ENCODE results near the gene BATF2.
"Not testable (repeated sequence)": the region's sequence is repeated elsewhere in the genome, so short reads cannot be mapped to it uniquely, and the experiment has no call there.

The BATF2 gene

GRCh38 chr11:64999478-64999877, 2.7 kb upstream of the BATF2 start:
- H3K9me3 ChIP-seq (ENCODE audit: control insufficient read depth, insufficient read depth, low read length), result no peaks in the 10 kb centered on the region
- no peak overlapping the region for H3K9ac ChIP-seq (ENCODE audit: low read depth, low read length)
- no peaks in the 10 kb centered on the region for H3K36me3 ChIP-seq (ENCODE audit: insufficient read depth, low read length)
- peaks cover 5% of the 10 kb centered on the region; the same call in 1 of the 2 replicates for H3K4me1 ChIP-seq (ENCODE audit: insufficient read depth, low read length)

DNA sequence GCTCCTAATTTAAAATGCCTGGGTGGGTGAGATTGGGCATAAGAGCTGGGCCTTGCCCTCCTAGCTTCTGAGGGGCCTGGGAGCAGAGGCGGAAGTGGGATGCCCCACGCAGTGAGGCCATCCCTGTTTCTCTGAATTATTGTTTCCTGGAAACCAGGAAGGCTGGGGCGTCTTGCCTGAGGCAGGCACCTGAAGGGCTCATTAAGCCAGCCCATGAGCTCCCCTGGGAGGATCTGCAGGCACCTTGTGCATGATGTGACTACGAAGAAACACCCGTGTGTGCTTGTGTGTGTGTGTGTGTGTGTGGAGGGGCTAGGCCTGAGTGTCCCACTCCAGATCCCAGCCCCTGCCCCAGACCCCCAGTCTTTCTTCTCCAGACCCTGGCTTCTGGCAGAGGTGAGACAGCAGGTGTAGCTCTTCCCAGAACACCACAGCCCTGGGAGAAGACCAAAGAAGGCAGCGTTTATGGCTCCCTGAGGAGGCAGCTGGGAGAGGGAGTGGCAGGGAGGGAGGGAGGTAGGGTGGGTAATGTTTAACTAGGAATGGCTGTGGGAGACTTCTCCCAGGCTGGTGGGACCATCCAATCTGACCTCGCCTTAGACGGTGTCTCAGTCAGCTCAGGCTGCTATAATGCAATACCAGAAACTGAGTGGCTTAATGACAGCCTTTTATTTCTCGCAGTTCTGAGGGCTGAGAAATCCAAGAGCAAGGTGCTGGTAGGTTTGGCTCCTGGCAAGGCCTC, 2.1 kb upstream of the BATF2 start:
- Histone ChIP-seq H3K9me3 (ENCODE audit: control insufficient read depth, insufficient read depth, low read length) (no peaks in the 10 kb centered on the region), H3K4me1 (ENCODE audit: insufficient read depth, low read length) (peaks cover 5% of the 10 kb centered on the region; the same call in 1 of the 2 replicates), H3K9ac (ENCODE audit: low read depth, low read length) (no peak overlapping the region), H3K36me3 (ENCODE audit: insufficient read depth, low read length) (no peaks in the 10 kb centered on the region)

DNA sequence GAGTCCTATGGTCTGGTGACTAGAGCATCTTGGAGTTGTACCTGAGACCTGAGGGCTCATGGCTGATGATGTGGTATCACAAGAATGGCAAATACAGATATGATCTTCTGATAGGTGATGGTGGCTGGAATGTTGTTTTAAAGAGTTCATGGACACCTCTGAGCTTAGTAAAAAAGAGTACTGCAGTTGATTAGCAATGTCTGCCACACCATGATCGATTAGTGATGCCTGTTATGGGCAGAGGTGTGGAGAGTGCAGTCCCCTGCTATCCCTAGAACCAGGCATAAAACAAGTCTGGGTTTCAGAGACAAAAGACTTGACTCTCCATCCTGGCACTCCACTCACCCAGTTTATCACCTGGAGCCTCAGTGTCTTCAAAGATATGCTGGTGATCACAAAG, 1.4 kb upstream of the BATF2 start:
- peaks cover 5% of the 10 kb centered on the region; the same call in 1 of the 2 replicates for H3K4me1 ChIP-seq (ENCODE audit: insufficient read depth, low read length)

GRCh38 chr11:64996327-64996709, 453 bp downstream of the BATF2 start:
- Histone ChIP-seq H3K9me3 (ENCODE audit: control insufficient read depth, insufficient read depth, low read length) (no peaks in the 10 kb centered on the region), H3K36me3 (ENCODE audit: insufficient read depth, low read length) (no peaks in the 10 kb centered on the region), H3K9ac (ENCODE audit: low read depth, low read length) (0 out of 2 replicates have a peak overlapping the region, but pooled peaks have one; percentile 16), H3K4me1 (ENCODE audit: insufficient read depth, low read length) (peaks cover 5% of the 10 kb centered on the region; the same call in 1 of the 2 replicates)

More for the DNA sequence above, 1.4 kb upstream of the BATF2 start:
- Histone ChIP-seq H3K9ac (ENCODE audit: low read depth, low read length) (no peak overlapping the region), H3K9me3 (ENCODE audit: control insufficient read depth, insufficient read depth, low read length) (no peaks in the 10 kb centered on the region), H3K36me3 (ENCODE audit: insufficient read depth, low read length) (no peaks in the 10 kb centered on the region)

GRCh38 chr11:64994318-64994717, 2.5 kb downstream of the BATF2 start:
- peaks cover 5% of the 10 kb centered on the region; the same call in 1 of the 2 replicates for H3K4me1 ChIP-seq (ENCODE audit: insufficient read depth, low read length)
- no peaks in the 10 kb centered on the region for H3K9me3 ChIP-seq (ENCODE audit: control insufficient read depth, insufficient read depth, low read length)
- no peaks in the 10 kb centered on the region for H3K36me3 ChIP-seq (ENCODE audit: insufficient read depth, low read length)
- H3K9ac ChIP-seq (ENCODE audit: low read depth, low read length), result no peak overlapping the region

DNA sequence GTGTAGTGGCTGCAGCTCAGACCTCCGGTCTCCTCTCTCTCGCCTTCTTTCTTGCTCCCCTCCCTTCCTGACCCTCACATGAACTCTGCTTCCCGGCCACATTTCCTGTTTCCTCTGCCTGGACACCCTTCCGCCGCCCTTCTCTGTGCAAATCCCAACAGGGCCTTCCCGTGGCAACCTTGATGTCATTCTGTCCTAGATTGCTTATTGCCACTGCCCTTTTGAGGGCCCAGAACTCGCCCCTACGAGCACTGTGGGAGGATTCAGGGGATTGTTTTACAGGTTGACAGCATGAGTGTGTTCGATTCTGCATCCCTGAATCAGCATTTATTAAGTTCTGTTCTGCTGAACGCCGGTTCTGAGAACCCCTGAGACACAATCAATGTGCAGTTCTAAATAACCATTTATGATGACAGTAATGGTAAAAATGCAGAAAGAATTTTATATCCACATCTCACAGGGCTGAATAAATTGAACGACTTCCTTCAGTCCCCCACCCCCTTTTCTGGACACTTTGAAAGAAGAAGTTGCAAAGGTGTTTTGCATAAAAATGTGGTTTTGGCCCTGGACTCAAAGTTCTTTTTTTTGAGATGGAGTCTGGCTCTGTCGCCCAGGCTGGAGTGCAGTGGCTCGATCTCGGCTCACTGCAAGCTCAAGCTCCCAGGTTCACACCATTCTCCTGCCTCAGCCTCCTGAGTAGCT, 6.4 kb downstream of the BATF2 start:
- no peaks in the 10 kb centered on the region; the same call in 1 of the 2 replicates for H3K4me1 ChIP-seq (ENCODE audit: insufficient read depth, low read length)
- no peaks in the 10 kb centered on the region for H3K36me3 ChIP-seq (ENCODE audit: insufficient read depth, low read length)
- no peaks in the 10 kb centered on the region for H3K9me3 ChIP-seq (ENCODE audit: control insufficient read depth, insufficient read depth, low read length)
- H3K9ac ChIP-seq (ENCODE audit: low read depth, low read length), result no peak overlapping the region

DNA sequence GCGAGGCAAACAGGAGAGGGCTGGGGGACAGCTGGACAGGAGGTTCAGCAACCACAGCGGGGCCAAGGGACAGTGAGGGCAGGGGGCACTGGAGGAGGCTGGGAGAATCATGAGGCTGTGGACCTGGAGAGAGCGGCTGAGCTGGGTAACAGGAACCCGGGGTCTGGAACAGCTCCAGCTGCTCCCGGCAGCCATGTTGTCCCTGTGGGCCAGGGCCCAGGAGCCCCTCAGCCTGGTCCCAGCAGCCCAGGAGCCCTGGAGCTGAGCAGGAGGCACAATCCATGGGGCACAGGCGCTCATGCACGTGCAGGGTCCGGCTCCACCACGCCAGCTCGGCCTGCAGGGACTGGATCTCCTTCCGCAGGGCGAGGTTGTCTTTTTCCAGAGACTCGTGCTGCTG, 7.4 kb downstream of the BATF2 start:
- Histone ChIP-seq H3K9ac (ENCODE audit: low read depth, low read length) (no peak overlapping the region), H3K9me3 (ENCODE audit: control insufficient read depth, insufficient read depth, low read length) (no peaks in the 10 kb centered on the region), H3K4me1 (ENCODE audit: insufficient read depth, low read length) (no peaks in the 10 kb centered on the region; the same call in 1 of the 2 replicates), H3K36me3 (ENCODE audit: insufficient read depth, low read length) (no peaks in the 10 kb centered on the region)

- Histone ChIP-seq H3K4me1 (ENCODE audit: insufficient read depth, low read length) (no peaks in the 10 kb centered on the region; the same call in 1 of the 2 replicates), H3K9ac (ENCODE audit: low read depth, low read length) (no peak overlapping the region), H3K9me3 (ENCODE audit: control insufficient read depth, insufficient read depth, low read length) (no peaks in the 10 kb centered on the region)
These were observed 8.5 kb downstream of the BATF2 start for GRCh38 chr11:64987998-64988854.

GRCh38 chr11:64983339-64983738, 13.4 kb downstream of the BATF2 start:
- not testable (repeated sequence) for H3K4me1 ChIP-seq (ENCODE audit: insufficient read depth, low read length); H3K9me3 ChIP-seq (ENCODE audit: control insufficient read depth, insufficient read depth, low read length); H3K9ac ChIP-seq (ENCODE audit: low read depth, low read length); H3K36me3 ChIP-seq (ENCODE audit: insufficient read depth, low read length)

More at GRCh38 chr11:64987998-64988854, 8.5 kb downstream of the BATF2 start:
- H3K36me3 ChIP-seq (ENCODE audit: insufficient read depth, low read length), result no peaks in the 10 kb centered on the region

DNA sequence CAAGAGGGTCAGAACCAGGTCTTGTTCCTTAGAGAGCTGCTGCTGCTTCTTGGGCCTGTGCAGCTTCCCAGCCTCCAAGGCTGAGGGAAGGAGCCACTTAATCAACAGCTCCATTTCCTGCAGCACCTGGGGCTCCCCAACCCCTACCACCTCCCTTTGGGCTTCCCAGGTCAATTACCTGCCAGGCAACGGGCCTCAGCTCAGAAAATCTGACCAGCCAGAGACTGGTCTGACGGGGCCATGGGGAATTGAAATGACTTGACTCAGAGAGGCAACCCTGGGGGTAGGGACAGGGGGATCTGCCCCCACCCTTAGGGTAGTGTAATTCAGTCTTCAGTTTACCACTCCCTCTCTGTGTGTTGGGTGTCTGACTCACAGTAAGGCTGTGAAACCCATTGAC, 20.1 kb downstream of the BATF2 start:
- Histone ChIP-seq H3K9ac (ENCODE audit: low read depth, low read length) (no peak overlapping the region), H3K4me1 (ENCODE audit: insufficient read depth, low read length) (no peaks in the 10 kb centered on the region), H3K36me3 (ENCODE audit: insufficient read depth, low read length) (no peaks in the 10 kb centered on the region), H3K9me3 (ENCODE audit: control insufficient read depth, insufficient read depth, low read length) (no peaks in the 10 kb centered on the region)

GRCh38 chr11:64974124-64974523, 22.6 kb downstream of the BATF2 start:
- no peak overlapping the region for H3K9ac ChIP-seq (ENCODE audit: low read depth, low read length)
- no peaks in the 10 kb centered on the region for H3K9me3 ChIP-seq (ENCODE audit: control insufficient read depth, insufficient read depth, low read length)
- H3K36me3 ChIP-seq (ENCODE audit: insufficient read depth, low read length), result no peaks in the 10 kb centered on the region
- H3K4me1 ChIP-seq (ENCODE audit: insufficient read depth, low read length), result no peaks in the 10 kb centered on the region

DNA sequence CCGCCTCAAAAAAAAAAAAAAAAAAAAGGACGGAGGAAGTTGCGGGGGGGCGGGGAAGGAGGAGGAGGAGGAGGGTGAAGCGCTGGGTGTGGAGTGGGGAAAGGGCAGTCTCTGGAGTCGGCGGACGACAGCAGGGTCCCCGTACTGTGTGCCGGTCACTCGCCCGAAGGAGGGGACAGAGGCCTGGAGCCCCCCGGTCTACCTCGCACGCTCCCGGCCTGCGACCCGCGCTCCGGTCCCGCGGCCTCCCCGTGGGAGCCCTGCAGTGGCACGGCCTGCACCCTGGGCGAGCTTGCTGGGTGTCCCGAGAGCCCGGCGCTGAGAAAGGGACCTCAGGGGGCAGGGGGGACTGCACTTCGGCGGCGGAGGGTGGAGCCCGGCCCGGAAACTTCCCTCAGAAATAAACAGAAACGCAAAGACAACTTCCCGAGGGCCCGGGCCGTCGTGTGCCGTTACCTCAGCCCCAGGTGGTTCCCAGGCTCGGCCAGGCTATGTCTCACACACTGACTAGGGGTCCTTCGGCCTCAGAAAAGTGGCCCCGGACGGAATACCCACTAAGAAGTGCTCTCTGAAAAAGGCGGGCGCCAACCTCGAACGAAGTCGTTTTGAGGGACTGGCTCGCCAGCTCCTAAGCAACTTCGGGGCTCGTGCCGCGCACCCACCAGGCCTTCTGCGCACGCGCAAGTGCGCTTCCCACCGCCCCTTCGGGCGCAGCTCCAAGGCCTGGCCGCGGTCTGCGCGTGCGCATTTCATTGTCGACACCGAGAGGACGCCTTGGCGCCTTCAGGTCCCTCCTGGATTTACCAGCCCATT, 25.1 kb downstream of the BATF2 start, which contains the start of gene MAJIN:
Gene MAJIN, minus strand, starts transcription at position 688 of the 813 bp plus-strand sequence. CDS start 12,703 bp downstream, outside the sequence.
- no peak within 1 kb of the TSS; the same call in 1 of the 2 replicates for H3K9ac ChIP-seq (ENCODE audit: low read depth, low read length)
- no peaks in the 10 kb centered on the region for H3K36me3 ChIP-seq (ENCODE audit: insufficient read depth, low read length)
- H3K9me3 ChIP-seq (ENCODE audit: control insufficient read depth, insufficient read depth, low read length), result no peaks in the 10 kb centered on the region
- no peaks in the 10 kb centered on the region for H3K4me1 ChIP-seq (ENCODE audit: insufficient read depth, low read length)

- H3K36me3 ChIP-seq (ENCODE audit: insufficient read depth, low read length), result no peaks in the 10 kb centered on the region
- no peaks in the 10 kb centered on the region for H3K4me1 ChIP-seq (ENCODE audit: insufficient read depth, low read length)
- H3K9ac ChIP-seq (ENCODE audit: low read depth, low read length), result no peak overlapping the region
- no peaks in the 10 kb centered on the region for H3K9me3 ChIP-seq (ENCODE audit: control insufficient read depth, insufficient read depth, low read length)
These were observed 26.0 kb downstream of the BATF2 start for GRCh38 chr11:64970731-64971151.
